HepG2 (cell line): ENCODE measurements around the gene EXOC3L4. TPM values are rescaled to one million over a fixed set of nuclear protein-coding genes. Genes with fewer than 3 reads are reported as not detected.

Experiments used
- CREM ChIP-seq, 2 experiments: sonication (generic) in 1 of 2; formaldehyde crosslinking in 1 of 2; IDR thresholded peaks; 2 replicates each; pipeline versions ENCODE4 v1.4.0 to v1.6.1; 2016 to 2020; ENCODE audit warnings: antibody characterized with exemption in 1 of 2, mild to moderate bottlenecking in 1 of 2, missing genetic modification reagents in 1 of 2
- GABPA ChIP-seq, 2 experiments: IDR thresholded peaks; 2 replicates each; pipeline ENCODE4 v1.6.1; 2011 to 2016; ENCODE audit warnings: low read depth in 2 of 2, low read length in 1 of 2, missing biosample characterization in 1 of 2, missing genetic modification characterization in 1 of 2
- GABPB1 ChIP-seq: IDR thresholded peaks from 2 replicates; pipeline ENCODE4 v1.6.1; 2016; ENCODE audit warnings: mild to moderate bottlenecking, missing genetic modification reagents, moderate library complexity, missing compliant biosample characterization
- MXD4 ChIP-seq: IDR thresholded peaks from 2 replicates; pipeline ENCODE4 v1.6.1; 2016; ENCODE audit warnings: mild to moderate bottlenecking, missing biosample characterization, missing genetic modification reagents
- RNF2 ChIP-seq: fragments of 450-650 bp; conservative IDR thresholded peaks from 2 replicates; pipeline ENCODE4 v1.6.1; 2016; ENCODE audit warnings: low read depth
- RXRB ChIP-seq: IDR thresholded peaks from 2 replicates; pipeline ENCODE4 v1.6.1; 2016; ENCODE audit warnings: borderline replicate concordance, missing genetic modification reagents, missing compliant biosample characterization
- SIX1 ChIP-seq: sonication (generic); formaldehyde crosslinking; IDR thresholded peaks from 2 replicates; pipeline ENCODE4 v1.4.0; 2020; ENCODE audit warnings: missing genetic modification reagents, borderline replicate concordance
- TBP ChIP-seq: sonication (generic); formaldehyde crosslinking; IDR thresholded peaks from 2 replicates; pipeline ENCODE4 v1.5.0; 2020; ENCODE audit warnings: missing genetic modification reagents
- TOE1 ChIP-seq: sonication (generic); formaldehyde crosslinking; IDR thresholded peaks from 2 replicates; pipeline ENCODE4 v1.4.0; 2020; ENCODE audit warnings: mild to moderate bottlenecking, missing genetic modification reagents
- YY1 ChIP-seq: IDR thresholded peaks from 2 replicates; pipeline ENCODE4 v1.6.1; 2011; ENCODE audit warnings: low read length, low read depth, moderate library complexity, mild to moderate bottlenecking; ENCODE audit not compliant: insufficient read depth, insufficient replicate concordance
- ZFP90 ChIP-seq: sonication (generic); formaldehyde crosslinking; IDR thresholded peaks from 2 replicates; pipeline ENCODE4 v1.8.0; 2022; ENCODE audit warnings: missing genetic modification reagents, mild to moderate bottlenecking, inconsistent platforms, borderline replicate concordance
- ZKSCAN8 ChIP-seq: IDR thresholded peaks from 2 replicates; pipeline ENCODE4 v1.6.1; 2016; ENCODE audit warnings: borderline replicate concordance, missing genetic modification reagents, missing compliant biosample characterization
- ZNF12 ChIP-seq: sonication (generic); formaldehyde crosslinking; IDR thresholded peaks from 2 replicates; pipeline ENCODE4 v1.5.0; 2020; ENCODE audit warnings: missing genetic modification reagents
- ZNF34 ChIP-seq: sonication (generic); formaldehyde crosslinking; IDR thresholded peaks from 2 replicates; pipeline ENCODE4 v1.4.0; 2020; ENCODE audit warnings: mild to moderate bottlenecking, missing genetic modification reagents, borderline replicate concordance
- ZNF496 ChIP-seq: sonication (generic); formaldehyde crosslinking; IDR thresholded peaks from 2 replicates; pipeline ENCODE4 v1.8.1; 2023; ENCODE audit warnings: mild to moderate bottlenecking, moderate library complexity, missing genetic modification reagents; ENCODE audit not compliant: insufficient replicate concordance
- ZNF773 ChIP-seq: sonication (generic); formaldehyde crosslinking; IDR thresholded peaks from 2 replicates; pipeline ENCODE4 v1.4.0; 2020; ENCODE audit warnings: missing genetic modification reagents, borderline replicate concordance
- polyA plus RNA-seq, 8 experiments: library from polyadenylated mRNA; depleted of rRNA in 3 of 8; stranded (reverse) in 7 of 8; unstranded in 1 of 8; fragments of >200 nt; fragmentation: Illumina TruSeq in 4 of 8; extraction: Trizol in 4 of 8; gene quantifications; 2 replicates each; pipeline versions ENCODE4 v1.2.1 to v1.2.3, GENCODE V29; 2011 to 2016; ENCODE audit warnings: low read depth in 4 of 8, missing spikeins in 1 of 8, mixed read lengths in 1 of 8; ENCODE audit not compliant: insufficient read depth in 1 of 8
- total RNA-seq, 5 experiments: library from RNA; depleted of rRNA; stranded (reverse); fragments of >200 nt; fragmentation: Illumina TruSeq; extraction: Trizol; gene quantifications; 2 replicates each; pipeline ENCODE4 v1.2.3, GENCODE V29; 2016; ENCODE audit warnings: low read depth in 1 of 5
- TF ChIP-seq, protein P1 (sequence below): sonication (generic); formaldehyde crosslinking; IDR thresholded peaks from 2 replicates; pipeline ENCODE4 v1.4.0; 2020; ENCODE audit warnings: mild to moderate bottlenecking, missing genetic modification reagents
- TF ChIP-seq, protein P2 (sequence below), 2 experiments: fragments of 450-650 bp in 1 of 2; sonication (generic) in 1 of 2; formaldehyde crosslinking in 1 of 2; IDR thresholded peaks; 2 replicates each; pipeline versions ENCODE4 v1.6.1 to v1.8.0; 2016 to 2022; ENCODE audit warnings: antibody characterized with exemption in 1 of 2, mild to moderate bottlenecking in 1 of 2, missing genetic modification reagents in 1 of 2

The EXOC3L4 gene
- total and polyA plus RNA-seq, 2 of the 13 experiments (the other 11 are each of a cell fraction or from before 2014, with no cell fraction given), result 11.8 to 27.0 TPM

- TF ChIP-seq ZNF34 (CRISPR knock-in tag), result peak; percentile 33; the same call in 1 of the 2 replicates
- TF ChIP-seq, protein P1, sequence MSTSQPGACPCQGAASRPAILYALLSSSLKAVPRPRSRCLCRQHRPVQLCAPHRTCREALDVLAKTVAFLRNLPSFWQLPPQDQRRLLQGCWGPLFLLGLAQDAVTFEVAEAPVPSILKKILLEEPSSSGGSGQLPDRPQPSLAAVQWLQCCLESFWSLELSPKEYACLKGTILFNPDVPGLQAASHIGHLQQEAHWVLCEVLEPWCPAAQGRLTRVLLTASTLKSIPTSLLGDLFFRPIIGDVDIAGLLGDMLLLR, result peak; percentile 79
- TF ChIP-seq TOE1, result no peak
- TF ChIP-seq TBP (CRISPR knock-in tag), result 0 out of 2 replicates have a peak, but pooled peaks have one; percentile 39
- TF ChIP-seq ZFP90, result peak; percentile 58; the same call in 1 of the 2 replicates
- no peak for TF ChIP-seq GABPA (IDR thresholded peaks at IDR 0.05; ENCODE audit: low read depth, low read length)
- peak; percentile 45; the same call in 1 of the 2 replicates for TF ChIP-seq GABPA (CRISPR knock-in tag; IDR thresholded peaks at IDR 0.05; ENCODE audit: low read depth)
- TF ChIP-seq YY1, result peak; percentile 71
- TF ChIP-seq ZNF12 (CRISPR knock-in tag), result no peak
- no peak; the same call in 1 of the 2 replicates for TF ChIP-seq ZNF773
- TF ChIP-seq ZNF496 (CRISPR knock-in tag), result no peak
- TF ChIP-seq, protein P2, sequence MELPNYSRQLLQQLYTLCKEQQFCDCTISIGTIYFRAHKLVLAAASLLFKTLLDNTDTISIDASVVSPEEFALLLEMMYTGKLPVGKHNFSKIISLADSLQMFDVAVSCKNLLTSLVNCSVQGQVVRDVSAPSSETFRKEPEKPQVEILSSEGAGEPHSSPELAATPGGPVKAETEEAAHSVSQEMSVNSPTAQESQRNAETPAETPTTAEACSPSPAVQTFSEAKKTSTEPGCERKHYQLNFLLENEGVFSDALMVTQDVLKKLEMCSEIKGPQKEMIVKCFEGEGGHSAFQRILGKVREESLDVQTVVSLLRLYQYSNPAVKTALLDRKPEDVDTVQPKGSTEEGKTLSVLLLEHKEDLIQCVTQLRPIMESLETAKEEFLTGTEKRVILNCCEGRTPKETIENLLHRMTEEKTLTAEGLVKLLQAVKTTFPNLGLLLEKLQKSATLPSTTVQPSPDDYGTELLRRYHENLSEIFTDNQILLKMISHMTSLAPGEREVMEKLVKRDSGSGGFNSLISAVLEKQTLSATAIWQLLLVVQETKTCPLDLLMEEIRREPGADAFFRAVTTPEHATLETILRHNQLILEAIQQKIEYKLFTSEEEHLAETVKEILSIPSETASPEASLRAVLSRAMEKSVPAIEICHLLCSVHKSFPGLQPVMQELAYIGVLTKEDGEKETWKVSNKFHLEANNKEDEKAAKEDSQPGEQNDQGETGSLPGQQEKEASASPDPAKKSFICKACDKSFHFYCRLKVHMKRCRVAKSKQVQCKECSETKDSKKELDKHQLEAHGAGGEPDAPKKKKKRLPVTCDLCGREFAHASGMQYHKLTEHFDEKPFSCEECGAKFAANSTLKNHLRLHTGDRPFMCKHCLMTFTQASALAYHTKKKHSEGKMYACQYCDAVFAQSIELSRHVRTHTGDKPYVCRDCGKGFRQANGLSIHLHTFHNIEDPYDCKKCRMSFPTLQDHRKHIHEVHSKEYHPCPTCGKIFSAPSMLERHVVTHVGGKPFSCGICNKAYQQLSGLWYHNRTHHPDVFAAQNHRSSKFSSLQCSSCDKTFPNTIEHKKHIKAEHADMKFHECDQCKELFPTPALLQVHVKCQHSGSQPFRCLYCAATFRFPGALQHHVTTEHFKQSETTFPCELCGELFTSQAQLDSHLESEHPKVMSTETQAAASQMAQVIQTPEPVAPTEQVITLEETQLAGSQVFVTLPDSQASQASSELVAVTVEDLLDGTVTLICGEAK (IDR thresholded peaks at IDR 0.05), result no peak
- TF ChIP-seq, protein P2 (CRISPR knock-in tag; IDR thresholded peaks at IDR 0.05), result no peak
- TF ChIP-seq RNF2, result no peak
- peak; percentile 76; the same call in 1 of the 2 replicates for TF ChIP-seq GABPB1 (CRISPR knock-in tag)
- TF ChIP-seq MXD4, result no peak
- TF ChIP-seq RXRB (CRISPR knock-in tag), result peak; percentile 41
- no peak for TF ChIP-seq SIX1
- peak; percentile 43; the same call in 1 of the 2 replicates for TF ChIP-seq ZKSCAN8 (CRISPR knock-in tag)
- peak; percentile 40; the same call in 1 of the 2 replicates for TF ChIP-seq CREM (IDR thresholded peaks at IDR 0.05)
- no peak for TF ChIP-seq CREM (CRISPR knock-in tag; IDR thresholded peaks at IDR 0.05)
Measured at GRCh38 chr14:103103461-103104388, 9.2 kb downstream of the EXOC3L4 start (continued).
